Activated T-cell treated with anti-CD3 and anti-CD28 coated beads, Interleukin-2, amount 50 U/mL, for 48 hours (primary cell): ENCODE data around the gene DAGLB.
"Not testable (repeated sequence)": the region's sequence is repeated elsewhere in the genome, so short reads cannot be mapped to it uniquely, and the experiment has no call there.

Experiments
- DNase-seq, 2 experiments: peaks; one replicate each; pipeline ENCODE4 v3.0.0-alpha.2; 2020

The DAGLB gene

DNA sequence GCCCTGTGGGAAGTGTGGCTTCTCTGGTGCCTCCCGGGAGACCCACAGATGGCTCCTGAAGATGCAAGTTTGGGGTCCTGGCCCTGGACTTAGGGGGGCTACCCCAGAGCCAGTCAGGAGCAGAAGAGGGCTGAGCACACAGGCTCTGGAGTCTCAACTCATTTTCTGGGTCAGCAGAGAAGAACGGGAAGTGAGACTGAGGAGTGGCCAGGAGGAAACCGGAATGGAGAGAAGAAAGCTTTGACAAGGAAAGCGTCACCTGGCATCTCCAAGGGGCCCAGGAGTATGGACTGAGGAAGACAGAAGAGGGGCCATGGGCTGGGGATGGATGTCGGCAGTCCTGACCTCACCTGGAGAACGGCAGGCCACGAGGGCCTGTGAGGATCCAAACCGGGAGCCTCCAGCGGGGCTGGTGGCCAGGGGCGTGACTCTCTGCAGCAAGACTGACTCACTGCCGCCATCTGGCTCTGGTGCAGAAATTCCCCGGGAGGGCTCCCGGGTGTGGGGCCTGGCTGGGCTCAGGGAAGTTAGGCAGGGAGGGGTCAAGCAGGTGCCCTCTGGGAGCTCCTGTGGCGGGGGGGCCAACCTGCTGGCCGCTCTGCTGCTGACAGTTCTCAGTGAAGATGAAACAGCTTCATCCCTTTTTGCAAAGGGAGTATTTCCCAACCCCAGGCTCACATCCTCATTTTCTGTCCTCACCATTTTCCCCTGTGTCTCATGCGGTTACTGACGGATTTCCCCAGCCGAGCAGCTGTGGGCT lies 23.6 kb downstream of the DAGLB start:
- no peak for DNase-seq

DNA sequence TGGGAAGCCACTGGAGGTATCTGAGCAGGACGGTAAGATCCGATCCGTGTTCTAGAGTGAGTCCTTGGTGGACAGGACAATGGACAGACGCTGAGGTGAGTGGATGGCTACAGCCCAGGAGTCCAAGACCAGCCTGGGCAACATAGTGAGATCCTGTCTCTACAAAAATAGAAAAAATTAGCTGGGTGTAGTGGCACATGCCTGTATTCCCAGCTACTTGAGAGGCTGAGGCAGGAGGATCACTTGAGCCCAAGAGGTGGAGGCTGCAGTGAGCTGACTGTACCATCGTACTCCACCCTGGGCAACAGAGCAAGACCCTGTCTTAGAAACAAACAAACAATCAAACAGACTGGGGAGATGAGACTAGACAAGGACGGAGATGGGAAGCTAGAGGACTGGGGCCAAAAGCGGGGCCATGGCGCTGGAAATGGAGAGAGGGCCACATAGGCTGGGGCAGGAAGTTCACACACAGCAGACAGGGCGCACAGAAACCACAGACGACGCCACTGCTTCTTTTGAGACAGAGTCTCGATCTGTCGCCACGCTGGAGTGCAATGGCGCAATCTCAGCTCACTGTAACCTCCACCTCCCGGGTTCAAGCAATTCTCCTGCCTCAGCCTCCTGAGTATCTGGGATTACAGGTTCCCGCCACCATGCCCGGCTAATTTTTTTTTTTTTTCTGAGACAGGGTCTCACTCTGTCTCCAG lies 24.7 kb downstream of the DAGLB start:
- no peak for DNase-seq

DNA sequence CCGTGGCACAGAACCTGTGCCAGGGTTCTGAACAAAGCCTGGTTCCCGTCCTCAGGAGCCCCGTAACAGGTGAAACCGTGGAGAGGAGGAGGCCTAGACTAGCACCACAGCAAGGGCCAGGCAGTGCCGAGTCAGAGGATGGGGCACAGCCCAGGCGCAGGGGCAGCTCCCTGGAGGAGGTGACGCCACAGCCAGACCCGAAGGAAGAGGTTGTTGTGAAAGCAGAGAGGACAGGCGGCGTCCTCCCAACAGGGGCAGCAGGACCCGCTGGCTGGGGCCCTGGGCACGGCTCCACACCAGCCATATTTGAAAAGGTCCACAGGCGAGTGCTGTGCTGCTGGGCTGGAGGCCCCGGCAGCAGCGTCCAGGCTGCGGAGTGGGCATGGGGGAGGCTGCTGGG lies 25.7 kb downstream of the DAGLB start:
- DNase-seq, result no peak

DNA sequence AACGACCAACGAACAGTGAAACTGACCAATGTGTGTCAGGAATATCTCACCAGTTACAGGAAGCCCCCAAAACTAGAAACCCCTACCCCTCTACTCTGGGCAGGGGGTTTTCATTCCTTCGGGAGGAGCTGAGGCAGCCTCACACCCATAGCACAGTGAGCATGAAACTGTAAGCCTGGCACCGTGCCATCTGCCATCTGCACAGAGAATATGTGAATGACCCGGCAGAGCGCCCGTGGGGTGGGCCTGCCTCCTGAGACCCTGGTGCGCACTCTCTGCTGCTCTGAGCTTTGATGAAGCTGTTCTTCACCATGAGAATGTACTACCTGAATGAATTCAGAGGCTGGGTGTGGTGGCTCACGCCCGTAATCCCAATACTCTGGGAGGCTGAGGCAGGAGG lies 27.1 kb downstream of the DAGLB start:
- DNase-seq, result no peak

DNA sequence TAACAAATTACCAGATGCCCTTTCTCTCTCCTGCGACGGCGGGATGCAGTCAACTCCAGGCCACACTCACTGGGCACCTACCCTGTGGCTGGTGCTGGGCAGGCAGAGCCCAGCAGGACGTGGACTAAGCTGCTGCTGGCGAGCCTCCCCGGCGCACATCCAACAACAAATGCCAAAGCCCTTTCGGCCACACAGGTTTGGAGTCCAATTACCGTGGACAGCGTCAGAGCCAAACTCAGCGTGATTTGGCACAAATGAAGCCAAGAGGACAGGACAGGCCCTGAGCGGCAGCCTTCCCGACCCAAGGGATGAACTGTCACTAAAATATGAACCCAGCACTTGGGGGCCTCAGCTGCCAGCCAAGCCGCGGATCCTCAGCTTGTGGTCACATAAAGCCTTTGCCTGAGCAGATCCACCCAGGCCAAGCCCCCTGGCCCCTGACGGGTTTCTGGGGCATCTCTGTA lies 28.4 kb downstream of the DAGLB start:
- DNase-seq, result no peak

DNA sequence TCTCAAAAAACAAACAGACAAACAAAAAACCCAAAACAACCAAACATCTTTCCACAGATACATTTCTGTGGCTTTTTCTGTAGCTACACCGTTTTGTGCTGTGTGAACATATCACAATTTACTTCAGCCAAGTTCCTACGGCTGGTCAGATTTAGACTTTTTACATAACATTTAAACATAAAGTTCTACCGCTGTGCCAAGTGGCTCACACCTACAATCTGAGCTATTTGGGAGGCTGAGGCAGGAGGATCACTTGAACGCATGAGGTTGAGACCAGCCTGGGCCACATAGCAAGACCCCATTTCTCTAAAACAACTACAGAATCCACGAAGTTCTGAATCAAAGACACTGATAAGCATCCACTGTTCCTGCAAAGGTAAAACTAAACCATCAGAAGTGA lies 30.3 kb downstream of the DAGLB start:
- DNase-seq, result no peak

DNA sequence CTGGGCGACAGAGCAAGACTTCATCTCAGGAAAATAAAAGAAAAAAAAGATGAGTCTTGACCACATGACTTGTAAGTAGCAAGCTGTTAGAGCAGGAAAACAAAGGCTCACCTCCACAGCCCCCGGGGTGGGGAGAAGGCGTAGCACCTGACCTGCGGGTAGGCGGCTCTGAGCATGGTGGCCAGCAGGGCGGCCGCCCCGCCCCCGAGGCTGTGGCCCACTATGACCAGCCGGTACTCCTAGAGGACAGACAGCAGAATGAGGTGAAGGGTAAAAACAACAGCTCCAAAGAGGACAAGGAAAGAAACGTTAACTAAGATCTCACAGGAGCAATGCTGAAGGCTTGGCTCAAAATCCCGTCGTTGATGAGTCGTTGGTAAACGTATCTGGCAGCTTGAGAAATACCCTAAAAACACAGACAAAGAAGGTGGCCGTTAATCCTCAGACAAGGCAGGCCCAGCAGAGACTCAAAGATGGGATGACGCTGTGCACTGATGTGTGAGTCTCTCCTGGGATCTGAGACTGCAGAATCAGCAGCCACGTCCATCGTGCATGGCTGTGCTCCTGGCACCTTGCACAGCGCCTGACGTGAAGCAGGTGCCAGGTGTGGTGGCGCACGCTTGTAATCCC lies 31.1 kb downstream of the DAGLB start:
- no peak for DNase-seq

DNA sequence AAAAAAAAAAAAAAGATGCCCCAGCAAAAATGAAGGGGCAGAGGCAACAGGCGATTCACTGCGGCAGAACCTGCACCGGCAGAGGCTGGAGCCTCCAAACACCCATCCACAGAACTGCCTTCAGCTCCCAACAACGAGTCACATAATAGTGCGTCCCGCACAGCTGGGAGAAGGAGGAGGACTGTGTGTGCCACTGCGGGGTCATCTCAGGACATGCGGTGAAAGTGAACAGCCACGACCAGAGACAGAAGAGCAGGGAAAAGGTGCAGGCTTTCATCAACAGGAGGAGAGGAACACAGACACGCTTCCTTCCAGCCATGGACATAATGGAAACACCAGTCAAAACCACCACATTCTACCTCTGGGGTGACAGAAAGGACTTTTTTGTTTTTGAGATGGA lies 34.1 kb downstream of the DAGLB start:
- no peak for DNase-seq

DNA sequence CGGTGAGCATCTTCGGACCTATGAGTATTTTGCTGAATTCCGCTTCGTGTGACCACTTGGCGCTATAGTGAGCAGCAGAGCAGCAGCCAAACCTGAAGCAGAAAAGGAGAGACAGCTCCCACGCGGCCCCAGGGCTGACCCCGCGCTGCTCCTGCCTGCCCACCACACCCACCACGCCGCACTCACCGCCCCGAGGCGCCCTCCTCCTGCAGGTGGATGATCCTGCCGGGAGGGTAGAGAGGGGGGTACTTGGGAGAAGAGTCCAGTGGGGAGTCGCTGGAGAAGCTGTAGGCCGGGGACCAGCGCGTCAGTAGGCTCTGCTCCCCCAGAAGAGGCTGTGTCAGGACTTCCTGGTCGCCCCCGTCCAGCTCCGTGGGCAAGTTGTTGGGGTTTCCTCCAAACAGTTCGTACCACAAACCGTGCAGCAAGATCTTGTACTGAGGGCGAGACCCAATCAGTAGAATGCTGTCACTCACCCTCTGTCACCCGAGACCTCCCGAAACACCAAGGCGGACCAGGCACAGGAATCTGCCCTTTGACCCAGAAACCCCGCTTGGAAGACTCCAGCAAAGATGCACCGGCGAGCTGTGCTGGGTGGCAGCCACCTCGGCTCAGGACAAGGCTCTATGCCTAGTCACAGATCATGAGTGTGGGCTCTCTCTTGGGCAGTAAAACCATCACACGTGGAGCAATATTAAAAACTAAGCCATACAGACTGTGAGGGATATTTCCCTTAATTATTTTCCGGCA lies 37.6 kb downstream of the DAGLB start:
- no peak for DNase-seq

DNA sequence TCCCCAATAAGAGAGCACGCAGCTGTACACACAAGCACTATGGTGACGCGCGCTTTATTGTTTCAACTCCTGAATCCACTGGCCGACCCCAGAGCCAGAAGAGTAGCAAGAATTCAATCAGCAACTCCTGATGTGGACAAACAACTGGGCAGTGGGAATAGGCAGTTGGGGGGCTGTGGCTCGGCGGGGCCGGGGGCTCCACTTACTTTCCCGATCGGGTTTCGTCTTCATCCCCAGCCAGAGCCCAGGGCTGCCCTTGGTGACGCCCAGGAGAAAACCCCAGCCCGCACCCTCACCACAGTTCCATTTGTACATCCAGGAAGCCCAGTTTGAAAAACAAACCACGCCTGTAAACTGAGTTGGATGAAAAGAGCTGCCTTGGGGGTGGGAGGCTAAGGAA lies 38.7 kb downstream of the DAGLB start:
- DNase-seq, result no peak

DNA sequence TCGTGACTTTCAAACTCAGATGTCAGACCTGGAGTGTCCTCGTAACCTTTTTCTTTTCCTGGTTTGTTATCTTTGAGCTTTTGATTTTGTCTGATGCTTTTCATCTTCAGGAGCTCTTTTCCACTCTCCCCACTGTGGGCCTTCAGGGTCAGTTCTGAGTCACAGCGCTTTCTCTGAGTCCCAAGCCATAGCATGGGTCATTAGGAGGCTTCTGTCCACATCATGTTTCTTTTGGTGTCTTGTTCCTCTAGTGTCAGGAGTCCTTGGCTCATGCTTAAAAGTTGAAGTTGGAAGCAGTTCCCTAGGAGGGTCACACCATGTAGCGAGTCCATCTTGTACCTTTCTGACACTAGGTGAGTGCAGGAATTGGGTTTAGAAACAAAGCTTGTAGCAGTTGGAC lies 40.3 kb downstream of the DAGLB start:
- DNase-seq, result no peak

DNA sequence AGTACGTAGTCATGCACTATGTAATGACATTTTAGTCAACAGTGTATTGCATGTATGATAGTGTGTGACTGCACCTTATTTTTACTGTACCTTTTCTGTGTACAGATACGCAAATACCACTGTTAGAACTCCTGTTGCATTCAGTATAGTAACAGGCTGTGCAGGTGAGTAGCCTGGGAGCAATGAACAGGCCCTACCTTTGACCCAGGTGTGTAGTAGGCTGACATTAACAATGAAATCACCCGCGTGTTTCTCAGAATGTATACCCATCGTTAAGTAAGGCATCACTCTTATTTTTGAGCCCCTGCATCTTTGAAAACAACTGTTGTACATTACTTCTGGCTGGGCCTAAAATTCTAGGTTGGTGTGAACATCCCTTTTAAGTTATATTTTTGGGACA lies 41.6 kb downstream of the DAGLB start:
- no peak for DNase-seq

DNA sequence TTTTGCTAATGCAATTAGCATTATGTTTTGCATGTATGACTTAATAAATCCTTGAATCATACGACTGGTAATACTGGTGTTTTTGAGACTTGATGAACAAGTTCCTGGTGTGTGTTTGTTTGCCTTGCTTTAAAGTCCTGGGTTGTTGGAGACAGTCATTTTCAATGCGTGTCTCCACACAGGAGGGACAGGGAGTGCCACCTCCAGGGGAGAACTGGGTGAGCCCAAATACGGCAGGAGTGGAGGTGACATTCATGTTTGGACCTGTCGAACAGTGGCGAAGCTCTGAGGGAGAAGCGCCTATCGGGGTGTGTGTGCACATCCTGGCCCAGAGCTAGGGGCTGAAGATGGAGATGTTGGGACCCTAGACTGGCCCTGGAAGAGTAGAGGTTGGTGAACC lies 43.8 kb downstream of the DAGLB start:
- no peak for DNase-seq

DNA sequence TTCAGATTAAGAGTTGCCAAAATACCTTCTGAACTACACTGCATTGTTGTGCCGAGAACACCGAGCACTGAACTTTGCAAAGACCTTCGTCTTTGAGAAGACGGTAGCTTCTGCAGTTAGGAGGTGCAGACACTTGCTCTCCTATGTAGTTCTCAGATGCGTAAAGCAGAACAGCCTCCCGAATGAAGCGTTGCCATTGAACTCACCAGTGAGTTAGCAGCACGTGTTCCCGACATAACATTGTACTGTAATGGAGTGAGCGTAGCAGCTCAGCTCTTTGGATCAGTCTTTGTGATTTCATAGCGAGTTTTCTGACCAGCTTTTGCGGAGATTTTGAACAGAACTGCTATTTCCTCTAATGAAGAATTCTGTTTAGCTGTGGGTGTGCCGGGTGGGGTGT lies 45.0 kb downstream of the DAGLB start:
- DNase-seq, result no peak

DNA sequence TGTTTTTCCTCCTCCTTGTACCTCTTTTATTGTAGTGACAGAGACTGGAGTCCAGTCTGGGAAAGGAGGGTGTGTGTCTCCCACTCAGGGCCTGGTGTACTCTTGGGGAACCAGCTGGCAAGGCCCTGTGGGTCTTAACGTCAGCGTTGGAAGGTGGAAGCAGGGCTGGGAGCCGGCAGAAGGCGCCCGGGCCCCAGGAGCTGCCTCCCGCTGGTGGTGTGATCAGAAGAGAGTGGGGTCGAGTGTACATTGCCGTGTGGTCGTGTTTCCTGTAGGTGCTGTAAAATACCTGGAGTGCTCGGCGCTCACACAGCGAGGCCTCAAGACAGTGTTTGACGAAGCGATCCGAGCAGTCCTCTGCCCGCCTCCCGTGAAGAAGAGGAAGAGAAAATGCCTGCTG lies 45.7 kb downstream of the DAGLB start:
- no peak for DNase-seq

DNA sequence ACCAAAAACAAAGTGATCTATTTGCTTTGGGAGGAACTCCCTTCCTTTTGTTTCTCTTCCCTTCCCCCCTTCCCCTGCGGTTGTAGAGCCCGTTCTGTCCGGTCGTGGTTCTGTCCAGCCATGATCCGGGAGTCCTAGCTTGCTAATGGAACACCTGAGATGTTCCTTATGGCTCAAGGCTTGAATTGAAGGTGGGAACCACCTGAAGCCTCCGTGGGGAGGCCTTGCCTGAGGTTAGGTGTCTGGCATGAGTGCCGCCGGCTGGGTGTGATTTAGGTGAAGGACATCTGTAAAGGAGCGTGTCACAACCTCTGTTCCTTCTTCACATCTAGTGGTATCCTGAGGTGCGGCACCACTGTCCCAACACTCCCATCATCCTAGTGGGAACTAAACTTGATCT lies 46.2 kb downstream of the DAGLB start:
- DNase-seq, result no peak

DNA sequence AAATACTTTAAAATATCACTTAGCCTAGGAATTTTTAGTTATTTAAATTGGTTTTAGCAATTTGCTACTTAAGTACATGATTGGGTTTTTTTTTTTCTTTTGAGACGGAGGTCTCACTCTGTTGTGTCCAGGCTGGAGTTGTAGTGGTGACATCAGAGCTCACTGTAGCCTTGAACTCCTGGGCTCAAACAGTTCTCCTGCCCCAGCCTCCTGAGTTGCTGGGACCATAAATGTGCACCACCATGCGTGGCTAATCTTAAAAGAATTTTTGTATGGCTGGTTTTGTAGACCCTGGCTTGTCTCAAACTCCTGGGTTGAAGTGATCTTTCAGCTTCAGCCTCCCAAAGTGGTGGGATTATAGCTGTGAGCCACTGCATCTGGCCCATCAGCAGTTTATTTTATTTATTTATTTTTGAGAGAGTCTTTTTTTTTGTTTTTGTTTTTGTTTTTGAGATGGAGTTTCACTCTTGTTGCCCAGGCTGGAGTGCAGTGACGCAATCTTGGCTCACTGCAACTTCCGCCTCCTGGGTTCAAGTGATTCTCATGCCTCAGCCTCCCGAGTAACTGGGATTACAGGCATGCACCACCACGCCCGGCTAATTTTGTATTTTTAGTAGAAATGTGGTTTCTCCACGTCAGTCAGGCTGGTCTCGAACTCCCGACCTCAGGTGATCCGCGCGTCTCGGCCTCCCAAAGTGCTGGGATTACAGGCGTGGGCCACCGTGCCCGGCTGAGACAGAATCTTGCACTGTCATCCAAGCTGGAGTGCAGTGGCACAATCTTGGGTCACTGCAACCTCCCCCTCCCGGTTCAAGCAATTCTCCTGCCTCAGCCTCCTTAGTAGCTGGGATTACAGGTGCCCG lies 47.3 kb downstream of the DAGLB start:
- DNase-seq, result not testable (repeated sequence)

DNA sequence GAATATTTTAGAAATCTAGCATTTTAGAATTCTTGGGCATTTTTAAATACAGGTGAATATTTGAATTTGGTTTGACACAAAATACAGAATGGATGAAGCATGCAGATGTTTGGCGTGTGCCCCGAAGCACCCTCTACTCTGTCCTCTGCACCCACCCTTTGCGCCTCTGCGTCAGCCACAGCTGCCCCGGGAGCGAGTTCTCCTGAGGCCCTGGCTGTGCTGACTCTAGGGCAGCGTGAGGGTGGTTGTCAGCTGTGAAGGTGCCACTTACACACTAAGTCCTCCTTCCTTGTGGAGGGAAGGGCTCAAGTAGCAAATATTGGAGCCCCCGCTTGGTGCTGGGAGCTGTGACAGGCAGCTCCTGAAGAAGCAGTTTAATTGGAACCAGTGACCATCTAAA lies 48.4 kb downstream of the DAGLB start:
- no peak for DNase-seq

DNA sequence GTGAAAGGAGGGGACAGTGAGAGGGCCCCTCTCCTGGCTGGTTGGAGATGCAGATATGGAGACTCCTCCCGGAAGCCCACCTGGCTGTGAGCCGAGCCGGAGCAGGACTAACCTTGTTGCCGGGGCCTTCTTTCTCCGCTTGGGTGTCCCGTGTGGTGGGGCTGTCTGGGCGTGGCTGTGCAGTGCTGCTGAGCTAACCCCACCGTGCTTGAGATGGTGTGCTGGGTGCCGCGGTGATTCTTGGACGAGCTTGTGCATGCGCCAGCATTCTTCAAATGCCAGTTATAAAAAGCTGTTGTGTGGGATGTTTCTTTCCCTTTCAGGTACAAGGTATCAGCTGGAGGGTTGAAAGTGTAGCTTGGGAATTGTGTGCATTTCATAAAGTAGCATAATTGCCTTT lies 48.8 kb downstream of the DAGLB start:
- no peak for DNase-seq

DNA sequence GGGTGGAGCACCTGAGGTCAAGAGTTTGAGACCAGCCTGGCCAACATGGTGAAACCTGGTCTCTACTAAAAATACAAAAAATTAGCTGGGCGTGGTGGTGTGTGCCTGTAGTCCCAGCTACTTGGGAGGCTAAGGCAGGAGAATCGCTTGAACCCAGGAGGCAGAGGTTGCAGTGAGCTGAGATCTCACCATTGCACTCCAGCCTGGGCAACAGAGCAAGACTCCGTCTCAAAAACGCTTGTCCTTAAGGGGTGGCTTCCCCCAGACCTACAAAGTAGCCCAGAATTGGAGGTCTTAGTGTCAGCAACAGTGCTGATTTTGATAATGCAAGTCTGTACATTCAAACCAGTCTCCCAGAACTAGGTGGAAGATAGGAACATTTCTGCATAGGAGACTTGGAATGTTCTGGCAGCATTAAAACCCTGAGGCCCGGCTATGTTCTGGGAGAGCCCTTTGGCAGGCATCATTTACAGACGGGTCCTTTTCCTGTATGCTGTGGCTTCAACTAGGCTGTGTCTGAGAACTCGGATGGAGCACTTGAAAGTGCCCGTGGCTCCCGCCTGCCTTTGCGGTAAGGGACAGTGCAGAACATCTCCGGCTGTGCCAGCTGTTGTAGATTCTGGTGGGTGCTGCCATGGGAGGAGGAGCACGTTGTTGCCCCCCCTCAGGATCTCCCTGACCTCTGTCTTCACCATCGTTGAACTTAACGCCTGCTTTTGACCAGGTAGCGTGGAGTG lies 49.8 kb downstream of the DAGLB start:
- not testable (repeated sequence) for DNase-seq

DNA sequence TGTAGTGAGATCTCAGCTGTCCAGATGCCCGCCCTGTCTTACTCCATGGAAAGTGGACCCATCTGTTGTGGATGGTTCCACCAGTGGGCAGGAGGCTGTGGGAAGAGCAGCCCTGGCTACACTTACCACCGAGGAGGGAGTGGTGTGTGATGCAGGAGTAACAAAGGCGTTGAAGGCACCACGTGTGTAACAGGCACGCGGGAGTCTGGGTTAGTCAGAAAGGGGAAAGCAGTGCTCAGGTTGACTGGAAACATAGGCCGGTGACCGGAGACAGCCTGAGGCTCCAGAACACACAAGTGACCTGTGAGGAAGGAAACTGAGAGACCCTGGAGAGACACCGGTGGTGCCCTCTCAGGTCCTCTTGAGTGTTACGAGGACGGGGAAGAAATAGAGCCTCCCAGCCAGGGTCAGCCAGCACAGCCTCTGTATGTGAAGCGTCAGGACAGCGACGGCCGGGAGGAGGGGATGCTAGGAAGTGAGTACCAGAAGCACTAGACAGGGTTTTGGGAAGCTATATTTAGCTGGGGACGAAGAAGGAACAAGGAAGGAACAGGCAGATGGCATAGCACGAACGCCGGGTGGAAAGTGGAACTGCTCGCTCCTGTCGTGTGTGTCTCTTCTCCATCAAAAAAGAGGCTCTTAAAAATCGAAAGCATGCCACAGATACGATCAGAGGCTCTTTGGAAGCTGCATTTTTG lies 51.7 kb downstream of the DAGLB start:
- DNase-seq, result no peak
